Measurements from ENCODE around the gene PTPN5.

The PTPN5 gene

GRCh38 chr11:18701614-18702216 is 89.9 kb downstream of the PTPN5 start:
- DNase-seq (ENCODE audit: extremely low read depth, low read depth): no peak
- no peak for TF ChIP-seq CTCF (IDR thresholded peaks at IDR 0.05; ENCODE audit: low read depth, low read length, missing control alignments)
- H3K4me3 ChIP-seq (replicated peaks; ENCODE audit: low read depth, low read length): no peak overlapping the region

- no peak overlapping the region for H3K4me3 ChIP-seq (replicated peaks; ENCODE audit: low read depth, low read length)
- DNase-seq (ENCODE audit: extremely low read depth, low read depth): no peak
- no peak for TF ChIP-seq CTCF (IDR thresholded peaks at IDR 0.05; ENCODE audit: low read depth, low read length, missing control alignments)
Observed at GRCh38 chr11:18700872-18701271, 90.7 kb downstream of the PTPN5 start.

GRCh38 chr11:18700375-18700774 is 91.2 kb downstream of the PTPN5 start:
- DNase-seq (ENCODE audit: extremely low read depth, low read depth): no peak
- no peak for TF ChIP-seq CTCF (IDR thresholded peaks at IDR 0.05; ENCODE audit: low read depth, low read length, missing control alignments)
- no peak overlapping the region for H3K4me3 ChIP-seq (replicated peaks; ENCODE audit: low read depth, low read length)

- TF ChIP-seq CTCF (IDR thresholded peaks at IDR 0.05; ENCODE audit: low read depth, low read length, missing control alignments): no peak
- no peak for DNase-seq (ENCODE audit: extremely low read depth, low read depth)
- H3K4me3 ChIP-seq (replicated peaks; ENCODE audit: low read depth, low read length): no peak overlapping the region
Observed at GRCh38 chr11:18699848-18700261, 91.7 kb downstream of the PTPN5 start.

- no peak for DNase-seq (ENCODE audit: extremely low read depth, low read depth)
- peak overlapping the region; percentile 50 for H3K4me3 ChIP-seq (replicated peaks; ENCODE audit: low read depth, low read length)
- no peak for TF ChIP-seq CTCF (IDR thresholded peaks at IDR 0.05; ENCODE audit: low read depth, low read length, missing control alignments)
Observed at GRCh38 chr11:18699269-18699596, 92.4 kb downstream of the PTPN5 start.

GRCh38 chr11:18698341-18699268 is 93.0 kb downstream of the PTPN5 start, which contains the start of gene TMEM86A:
Gene TMEM86A, plus strand, starts transcription at chr11:18698779. Its CDS starts 108 bp downstream, at chr11:18698887.
- no peak for TF ChIP-seq CTCF (IDR thresholded peaks at IDR 0.05; ENCODE audit: low read depth, low read length, missing control alignments)
- H3K4me3 ChIP-seq (replicated peaks; ENCODE audit: low read depth, low read length): peak within 1 kb of the TSS; percentile 50
- no peak for DNase-seq (ENCODE audit: extremely low read depth, low read depth)

Data from HFF-Myc (cell line).